Left hindlimb (tissue), 1 donor: ENCODE results near the gene ARFGAP1.

Source experiments
- DNase-seq: peaks from one replicate; pipeline ENCODE4 v3.0.0-alpha.2; 2018

Gene ARFGAP1

GRCh38 chr20:63337786-63338420, 65.3 kb downstream of the ARFGAP1 start:
- DNase-seq, result no peak
